OCI-LY3 (cell line): ENCODE measurements around the gene NDUFV1.

Source experiments
- H2AFZ ChIP-seq: fragments of 200-600, 300-600 bp; shearing (Covaris generic); 2 replicates; pipeline ENCODE4 v1.6.0; 2014; ENCODE audit warnings: antibody characterized with exemption, low read depth, low read length
- H3K27ac ChIP-seq: fragments of 200-600, 300-600 bp; sonication (generic); 2 replicates; pipeline ENCODE4 v1.5.1; 2014; ENCODE audit warnings: mild to moderate bottlenecking, low read length, moderate library complexity, mixed read lengths
- H3K27me3 ChIP-seq: fragments of 200-600, 300-600 bp; sonication (generic); 2 replicates; pipeline ENCODE4 v1.6.1; 2014; ENCODE audit warnings: low read depth, low read length, mixed read lengths
- H3K36me3 ChIP-seq: fragments of 200-600, 300-600 bp; sonication (generic); replicated peaks from 2 replicates; pipeline ENCODE3; 2014; ENCODE audit warnings: low read depth, low read length, mixed read lengths
- H3K4me1 ChIP-seq: fragments of 300-600, 200-600 bp; sonication (generic); 2 replicates; pipeline ENCODE4 v1.6.1; 2014; ENCODE audit warnings: low read length, mixed read lengths
- H3K4me2 ChIP-seq: fragments of 200-600, 300-600 bp; sonication (generic); 2 replicates; pipeline ENCODE4 v1.6.1; 2014; ENCODE audit warnings: low read length, mixed read lengths
- H3K4me3 ChIP-seq: fragments of 300-600, 200-600 bp; sonication (generic); 2 replicates; pipeline ENCODE4 v1.5.1; 2014; ENCODE audit warnings: antibody characterized with exemption, mild to moderate bottlenecking, low read length, moderate library complexity
- H3K79me2 ChIP-seq: fragments of 300-600, 200-600 bp; shearing (Covaris generic); 2 replicates; pipeline ENCODE4 v1.6.1; 2014; ENCODE audit warnings: mild to moderate bottlenecking, low read length, mixed read lengths
- H3K9ac ChIP-seq: fragments of 300-600, 200-600 bp; shearing (Covaris generic); 2 replicates; pipeline ENCODE4 v1.6.0; 2014; ENCODE audit warnings: mild to moderate bottlenecking, low read length, moderate library complexity
- H3K9me3 ChIP-seq: fragments of 200-600, 300-600 bp; shearing (Covaris generic); 2 replicates; pipeline ENCODE4 v1.6.1; 2014; ENCODE audit warnings: low read length, mixed read lengths; ENCODE audit not compliant: insufficient read depth
- H4K20me1 ChIP-seq: fragments of 200-600, 300-600 bp; sonication (generic); 2 replicates; pipeline ENCODE4 v1.6.1; 2016; ENCODE audit warnings: low read length, mixed read lengths; ENCODE audit not compliant: insufficient read depth
- CTCF ChIP-seq: fragments of 200-600, 300-600 bp; sonication (generic); IDR thresholded peaks from 2 replicates; pipeline ENCODE4 v1.5.1; 2014; ENCODE audit warnings: antibody characterized with exemption, low read length, low read depth
- EZH2phosphoT487 ChIP-seq: fragments of 200-600 bp; shearing (Covaris generic); IDR thresholded peaks from 2 replicates; pipeline ENCODE4 v1.6.1; 2018; ENCODE audit warnings: antibody characterized with exemption, mixed run types, low read depth

Gene NDUFV1

GRCh38 chr11:67631853-67632174 lies 25.1 kb downstream of the NDUFV1 start:
- Histone ChIP-seq H3K4me2 (no peak overlapping the region), H3K4me1 (peaks cover 19% of the 10 kb centered on the region), H3K27ac (no peak overlapping the region), H3K27me3 (0 out of 2 replicates have a peak, but pooled peaks cover 2% of the 10 kb centered on the region), H4K20me1 (no peaks in the 10 kb centered on the region), H3K79me2 (peaks cover 4% of the 10 kb centered on the region; the same call in 1 of the 2 replicates), H3K36me3 (peaks cover 10% of the 10 kb centered on the region), H3K4me3 (no peak overlapping the region), H2AFZ (no peak overlapping the region), H3K9ac (no peak overlapping the region), H3K9me3 (no peaks in the 10 kb centered on the region)
- TF ChIP-seq CTCF (no peak), EZH2phosphoT487 (no peak)

GRCh38 chr11:67632175-67632981 lies 25.6 kb downstream of the NDUFV1 start:
- H3K79me2 ChIP-seq, result peaks cover 4% of the 10 kb centered on the region; the same call in 1 of the 2 replicates
- 0 out of 2 replicates have a peak, but pooled peaks cover 2% of the 10 kb centered on the region for H3K27me3 ChIP-seq
- peaks cover 6% of the 10 kb centered on the region for H3K36me3 ChIP-seq
- H3K4me1 ChIP-seq, result peaks cover 19% of the 10 kb centered on the region
- no peak overlapping the region for H3K9ac ChIP-seq
- no peak for TF ChIP-seq CTCF
- TF ChIP-seq EZH2phosphoT487, result no peak
- H3K4me3 ChIP-seq, result no peak overlapping the region
- H4K20me1 ChIP-seq, result no peaks in the 10 kb centered on the region
- H3K27ac ChIP-seq, result no peak overlapping the region
- no peaks in the 10 kb centered on the region for H3K9me3 ChIP-seq
- no peak overlapping the region for H3K4me2 ChIP-seq
- H2AFZ ChIP-seq, result no peak overlapping the region

- H3K27ac ChIP-seq, result no peak overlapping the region
- peaks cover 18% of the 10 kb centered on the region for H3K4me1 ChIP-seq
- peaks cover under 1% of the 10 kb centered on the region for H3K36me3 ChIP-seq
- no peak overlapping the region for H3K9ac ChIP-seq
- no peak overlapping the region for H3K4me2 ChIP-seq
- H3K9me3 ChIP-seq, result no peaks in the 10 kb centered on the region
- TF ChIP-seq CTCF, result no peak
- TF ChIP-seq EZH2phosphoT487, result no peak
- 0 out of 2 replicates have a peak, but pooled peaks cover 2% of the 10 kb centered on the region for H3K27me3 ChIP-seq
- H2AFZ ChIP-seq, result no peak overlapping the region
- no peak overlapping the region for H3K4me3 ChIP-seq
- no peaks in the 10 kb centered on the region for H4K20me1 ChIP-seq
- H3K79me2 ChIP-seq, result peaks cover 4% of the 10 kb centered on the region; the same call in 1 of the 2 replicates
These were observed 26.4 kb downstream of the NDUFV1 start for GRCh38 chr11:67632982-67633755.

- Histone ChIP-seq H3K79me2 (peaks cover under 1% of the 10 kb centered on the region; the same call in 1 of the 2 replicates), H3K4me3 (no peak overlapping the region), H3K4me2 (no peak overlapping the region), H3K4me1 (peaks cover 11% of the 10 kb centered on the region), H4K20me1 (no peaks in the 10 kb centered on the region), H3K36me3 (no peaks in the 10 kb centered on the region), H3K27ac (no peak overlapping the region), H2AFZ (no peak overlapping the region), H3K9me3 (no peaks in the 10 kb centered on the region), H3K9ac (no peak overlapping the region), H3K27me3 (0 out of 2 replicates have a peak, but pooled peaks cover 2% of the 10 kb centered on the region)
- no peak for TF ChIP-seq CTCF
- TF ChIP-seq EZH2phosphoT487, result no peak
These were observed 27.1 kb downstream of the NDUFV1 start for GRCh38 chr11:67633758-67634365.
